NCI-H2029 (cell line): ENCODE measurements around the gene GAGE12H.
"Not testable (repeated sequence)": the region's sequence is repeated elsewhere in the genome, so short reads cannot be mapped to it uniquely, and the experiment has no call there.

Source experiments
- DNase-seq: peaks from one replicate; lab custom pipeline; 2025; lab: John Stamatoyannopoulos, UW

The GAGE12H gene, protein sequence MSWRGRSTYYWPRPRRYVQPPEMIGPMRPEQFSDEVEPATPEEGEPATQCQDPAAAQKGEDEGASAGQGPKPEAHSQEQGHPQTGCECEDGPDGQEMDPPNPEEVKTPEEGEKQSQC

DNA sequence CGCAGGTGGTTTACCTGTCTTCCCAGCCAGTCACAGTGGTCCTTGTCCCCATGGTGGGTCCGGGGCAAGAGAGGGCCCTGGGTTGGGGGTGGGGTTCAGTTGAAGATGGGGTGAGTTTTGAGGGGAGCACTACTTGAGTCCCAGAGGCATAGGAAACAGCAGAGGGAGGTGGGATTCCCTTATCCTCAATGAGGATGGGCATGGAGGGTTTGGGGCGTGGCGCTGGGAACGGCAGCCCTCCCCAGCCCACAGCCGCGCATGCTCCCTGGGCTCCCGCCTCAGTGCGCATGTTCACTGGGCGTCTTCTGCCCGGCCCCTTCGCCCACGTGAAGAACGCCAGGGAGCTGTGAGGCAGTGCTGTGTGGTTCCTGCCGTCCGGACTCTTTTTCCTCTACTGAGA is at the start of gene GAGE12H:
Gene GAGE12H, plus strand, starts transcription at position 301 of the 400 bp plus-strand sequence. CDS start 1,155 bp downstream, outside the sequence.
- not testable (repeated sequence) for DNase-seq

DNA sequence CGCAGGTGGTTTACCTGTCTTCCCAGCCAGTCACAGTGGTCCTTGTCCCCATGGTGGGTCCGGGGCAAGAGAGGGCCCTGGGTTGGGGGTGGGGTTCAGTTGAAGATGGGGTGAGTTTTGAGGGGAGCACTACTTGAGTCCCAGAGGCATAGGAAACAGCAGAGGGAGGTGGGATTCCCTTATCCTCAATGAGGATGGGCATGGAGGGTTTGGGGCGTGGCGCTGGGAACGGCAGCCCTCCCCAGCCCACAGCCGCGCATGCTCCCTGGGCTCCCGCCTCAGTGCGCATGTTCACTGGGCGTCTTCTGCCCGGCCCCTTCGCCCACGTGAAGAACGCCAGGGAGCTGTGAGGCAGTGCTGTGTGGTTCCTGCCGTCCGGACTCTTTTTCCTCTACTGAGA is 47.9 kb upstream of the GAGE12H start, which contains the start of gene GAGE12C:
Gene GAGE12C, plus strand, starts transcription at position 301 of the 400 bp plus-strand sequence. CDS start 1,155 bp downstream, outside the sequence.
- not testable (repeated sequence) for DNase-seq

DNA sequence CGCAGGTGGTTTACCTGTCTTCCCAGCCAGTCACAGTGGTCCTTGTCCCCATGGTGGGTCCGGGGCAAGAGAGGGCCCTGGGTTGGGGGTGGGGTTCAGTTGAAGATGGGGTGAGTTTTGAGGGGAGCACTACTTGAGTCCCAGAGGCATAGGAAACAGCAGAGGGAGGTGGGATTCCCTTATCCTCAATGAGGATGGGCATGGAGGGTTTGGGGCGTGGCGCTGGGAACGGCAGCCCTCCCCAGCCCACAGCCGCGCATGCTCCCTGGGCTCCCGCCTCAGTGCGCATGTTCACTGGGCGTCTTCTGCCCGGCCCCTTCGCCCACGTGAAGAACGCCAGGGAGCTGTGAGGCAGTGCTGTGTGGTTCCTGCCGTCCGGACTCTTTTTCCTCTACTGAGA is 38.3 kb upstream of the GAGE12H start, which contains the start of gene GAGE12D:
Gene GAGE12D, plus strand, starts transcription at position 301 of the 400 bp plus-strand sequence. CDS start 1,155 bp downstream, outside the sequence.
- not testable (repeated sequence) for DNase-seq

DNA sequence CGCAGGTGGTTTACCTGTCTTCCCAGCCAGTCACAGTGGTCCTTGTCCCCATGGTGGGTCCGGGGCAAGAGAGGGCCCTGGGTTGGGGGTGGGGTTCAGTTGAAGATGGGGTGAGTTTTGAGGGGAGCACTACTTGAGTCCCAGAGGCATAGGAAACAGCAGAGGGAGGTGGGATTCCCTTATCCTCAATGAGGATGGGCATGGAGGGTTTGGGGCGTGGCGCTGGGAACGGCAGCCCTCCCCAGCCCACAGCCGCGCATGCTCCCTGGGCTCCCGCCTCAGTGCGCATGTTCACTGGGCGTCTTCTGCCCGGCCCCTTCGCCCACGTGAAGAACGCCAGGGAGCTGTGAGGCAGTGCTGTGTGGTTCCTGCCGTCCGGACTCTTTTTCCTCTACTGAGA is 28.8 kb upstream of the GAGE12H start, which contains the start of gene GAGE12E:
Gene GAGE12E, plus strand, starts transcription at position 301 of the 400 bp plus-strand sequence. CDS start 1,155 bp downstream, outside the sequence.
- DNase-seq, result not testable (repeated sequence)

DNA sequence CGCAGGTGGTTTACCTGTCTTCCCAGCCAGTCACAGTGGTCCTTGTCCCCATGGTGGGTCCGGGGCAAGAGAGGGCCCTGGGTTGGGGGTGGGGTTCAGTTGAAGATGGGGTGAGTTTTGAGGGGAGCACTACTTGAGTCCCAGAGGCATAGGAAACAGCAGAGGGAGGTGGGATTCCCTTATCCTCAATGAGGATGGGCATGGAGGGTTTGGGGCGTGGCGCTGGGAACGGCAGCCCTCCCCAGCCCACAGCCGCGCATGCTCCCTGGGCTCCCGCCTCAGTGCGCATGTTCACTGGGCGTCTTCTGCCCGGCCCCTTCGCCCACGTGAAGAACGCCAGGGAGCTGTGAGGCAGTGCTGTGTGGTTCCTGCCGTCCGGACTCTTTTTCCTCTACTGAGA is 19.2 kb upstream of the GAGE12H start, which contains the start of gene GAGE12F:
Gene GAGE12F, plus strand, starts transcription at position 301 of the 400 bp plus-strand sequence. CDS start 1,155 bp downstream, outside the sequence.
- not testable (repeated sequence) for DNase-seq

DNA sequence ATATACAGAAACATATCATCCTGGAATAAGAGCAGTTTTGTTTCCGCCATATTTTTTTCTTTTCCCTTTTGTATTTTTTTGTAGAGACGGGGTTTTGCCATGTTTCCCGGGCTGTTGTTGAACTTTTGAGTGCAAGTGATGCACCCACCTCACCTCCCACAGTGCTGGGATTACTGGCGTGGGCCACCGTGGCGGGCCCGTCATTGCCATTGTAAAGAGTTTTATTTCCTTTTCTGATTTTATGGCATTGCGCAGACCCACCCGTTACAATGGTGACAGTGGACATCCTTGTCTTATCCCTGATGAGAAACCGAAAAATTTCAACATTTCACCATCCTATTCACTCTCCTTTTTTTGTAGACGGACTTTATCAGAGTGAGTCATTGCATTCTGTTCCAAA is 11.0 kb upstream of the GAGE12H start:
- DNase-seq, result not testable (repeated sequence)

DNA sequence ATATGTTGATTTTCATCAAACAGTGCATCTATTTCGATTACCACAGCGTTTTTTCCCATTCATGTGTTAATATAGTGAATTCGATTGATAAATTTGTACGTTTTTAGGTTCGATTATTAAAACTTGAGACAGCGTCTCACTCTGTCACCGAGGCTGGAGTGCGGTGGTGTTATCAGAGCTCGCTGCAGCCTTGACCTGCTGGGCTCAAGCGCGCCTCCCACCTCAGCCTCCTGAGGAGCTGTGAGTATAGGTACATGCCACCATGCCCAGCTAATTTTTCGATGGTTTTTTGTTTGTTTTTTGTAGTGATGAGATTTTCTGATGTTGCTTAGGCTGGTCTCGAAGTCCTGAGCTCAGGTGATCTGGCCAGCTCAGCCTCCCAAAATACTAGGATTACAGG is 10.6 kb upstream of the GAGE12H start:
- not testable (repeated sequence) for DNase-seq

DNA sequence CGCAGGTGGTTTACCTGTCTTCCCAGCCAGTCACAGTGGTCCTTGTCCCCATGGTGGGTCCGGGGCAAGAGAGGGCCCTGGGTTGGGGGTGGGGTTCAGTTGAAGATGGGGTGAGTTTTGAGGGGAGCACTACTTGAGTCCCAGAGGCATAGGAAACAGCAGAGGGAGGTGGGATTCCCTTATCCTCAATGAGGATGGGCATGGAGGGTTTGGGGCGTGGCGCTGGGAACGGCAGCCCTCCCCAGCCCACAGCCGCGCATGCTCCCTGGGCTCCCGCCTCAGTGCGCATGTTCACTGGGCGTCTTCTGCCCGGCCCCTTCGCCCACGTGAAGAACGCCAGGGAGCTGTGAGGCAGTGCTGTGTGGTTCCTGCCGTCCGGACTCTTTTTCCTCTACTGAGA is 9.6 kb upstream of the GAGE12H start, which contains the start of gene GAGE12G:
Gene GAGE12G, plus strand, starts transcription at position 301 of the 400 bp plus-strand sequence. CDS start 1,155 bp downstream, outside the sequence.
- DNase-seq, result not testable (repeated sequence)

DNA sequence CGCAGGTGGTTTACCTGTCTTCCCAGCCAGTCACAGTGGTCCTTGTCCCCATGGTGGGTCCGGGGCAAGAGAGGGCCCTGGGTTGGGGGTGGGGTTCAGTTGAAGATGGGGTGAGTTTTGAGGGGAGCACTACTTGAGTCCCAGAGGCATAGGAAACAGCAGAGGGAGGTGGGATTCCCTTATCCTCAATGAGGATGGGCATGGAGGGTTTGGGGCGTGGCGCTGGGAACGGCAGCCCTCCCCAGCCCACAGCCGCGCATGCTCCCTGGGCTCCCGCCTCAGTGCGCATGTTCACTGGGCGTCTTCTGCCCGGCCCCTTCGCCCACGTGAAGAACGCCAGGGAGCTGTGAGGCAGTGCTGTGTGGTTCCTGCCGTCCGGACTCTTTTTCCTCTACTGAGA is 9.4 kb downstream of the GAGE12H start, which contains the start of gene GAGE2A:
Gene GAGE2A, plus strand, starts transcription at position 301 of the 400 bp plus-strand sequence. CDS start 1,155 bp downstream, outside the sequence.
- not testable (repeated sequence) for DNase-seq

DNA sequence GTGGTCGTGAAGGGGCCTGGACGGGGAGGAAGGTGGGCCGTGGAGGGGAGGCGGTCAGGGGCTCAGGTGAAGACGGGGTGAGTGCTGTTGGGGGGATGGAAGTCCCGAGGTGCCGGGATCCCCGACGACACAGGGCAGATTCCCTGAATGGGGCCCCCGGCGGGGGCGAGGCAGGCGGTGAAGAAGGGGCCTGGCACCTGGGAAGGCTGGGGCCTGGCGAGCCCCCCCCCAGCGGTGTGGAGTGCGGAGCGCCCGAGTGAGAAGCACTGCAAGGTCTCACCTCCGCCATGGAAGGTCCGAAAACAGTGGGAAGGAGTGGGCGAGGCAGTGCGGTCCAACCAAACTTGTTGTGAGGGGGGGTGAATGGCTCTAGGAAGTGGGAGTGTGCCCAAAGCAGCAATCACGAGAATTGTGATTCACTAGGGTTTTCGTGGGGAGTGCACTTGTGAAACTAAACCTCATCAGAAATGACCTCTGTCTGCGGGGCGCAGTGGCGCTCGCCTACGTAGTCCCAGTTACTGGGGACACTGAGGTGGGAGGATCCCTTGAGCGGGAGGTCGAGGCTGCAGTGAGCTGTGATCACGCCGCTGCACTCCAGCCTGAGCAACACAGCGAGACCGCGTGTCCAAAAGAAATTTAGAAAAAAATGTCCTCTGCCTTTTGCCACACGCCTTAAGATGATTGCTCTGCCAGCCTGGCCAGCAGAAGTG is 10.2 kb downstream of the GAGE12H start:
- not testable (repeated sequence) for DNase-seq

DNA sequence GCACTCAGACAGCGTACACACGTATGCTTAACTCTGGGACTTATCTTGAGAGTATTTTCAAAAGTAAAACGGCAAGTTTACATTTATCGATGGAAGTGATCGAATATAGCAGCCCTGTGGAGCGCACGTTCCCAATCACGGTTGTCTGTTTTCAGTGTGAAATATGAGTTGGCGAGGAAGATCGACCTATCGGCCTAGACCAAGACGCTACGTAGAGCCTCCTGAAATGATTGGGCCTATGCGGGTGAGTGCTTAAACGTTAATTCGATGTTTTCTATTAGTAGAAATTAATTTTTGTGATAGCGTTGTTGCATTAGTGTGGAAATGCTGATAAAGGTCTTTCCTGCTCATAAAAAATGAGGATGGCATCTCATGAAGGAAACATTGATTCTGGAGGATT is 10.7 kb downstream of the GAGE12H start:
- not testable (repeated sequence) for DNase-seq

DNA sequence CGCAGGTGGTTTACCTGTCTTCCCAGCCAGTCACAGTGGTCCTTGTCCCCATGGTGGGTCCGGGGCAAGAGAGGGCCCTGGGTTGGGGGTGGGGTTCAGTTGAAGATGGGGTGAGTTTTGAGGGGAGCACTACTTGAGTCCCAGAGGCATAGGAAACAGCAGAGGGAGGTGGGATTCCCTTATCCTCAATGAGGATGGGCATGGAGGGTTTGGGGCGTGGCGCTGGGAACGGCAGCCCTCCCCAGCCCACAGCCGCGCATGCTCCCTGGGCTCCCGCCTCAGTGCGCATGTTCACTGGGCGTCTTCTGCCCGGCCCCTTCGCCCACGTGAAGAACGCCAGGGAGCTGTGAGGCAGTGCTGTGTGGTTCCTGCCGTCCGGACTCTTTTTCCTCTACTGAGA is 19.0 kb downstream of the GAGE12H start, which contains the start of gene GAGE1:
Gene GAGE1, plus strand, starts transcription at position 301 of the 400 bp plus-strand sequence. CDS start 1,155 bp downstream, outside the sequence.
- DNase-seq, result not testable (repeated sequence)

DNA sequence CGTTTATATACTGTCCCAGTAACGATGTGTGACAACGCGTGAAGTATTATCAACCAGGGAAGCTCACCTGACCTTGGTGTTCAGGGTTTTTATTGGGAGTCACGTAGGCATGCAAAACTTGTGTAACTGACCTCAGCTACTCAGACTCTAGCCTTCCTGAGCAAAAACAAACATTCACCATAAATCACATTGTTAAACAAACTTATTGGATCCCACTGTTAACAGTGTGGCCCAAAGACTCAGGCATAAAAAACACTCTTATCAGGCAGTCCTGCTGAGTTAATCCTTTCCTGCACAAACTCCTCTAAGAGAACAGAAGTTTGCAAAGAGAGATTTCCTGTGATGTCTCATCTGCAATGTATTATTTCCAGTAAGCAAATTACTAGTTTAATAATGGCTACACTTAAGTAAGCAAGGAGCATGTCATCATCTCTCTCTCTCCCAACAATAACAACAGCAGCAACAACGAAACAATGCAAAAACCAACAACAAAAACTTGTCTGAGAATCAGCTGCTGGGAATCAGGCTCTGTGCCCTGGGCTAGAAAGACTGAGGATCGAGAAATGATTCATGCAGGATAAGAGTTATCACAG is 31.1 kb downstream of the GAGE12H start:
- DNase-seq, result no peak

DNA sequence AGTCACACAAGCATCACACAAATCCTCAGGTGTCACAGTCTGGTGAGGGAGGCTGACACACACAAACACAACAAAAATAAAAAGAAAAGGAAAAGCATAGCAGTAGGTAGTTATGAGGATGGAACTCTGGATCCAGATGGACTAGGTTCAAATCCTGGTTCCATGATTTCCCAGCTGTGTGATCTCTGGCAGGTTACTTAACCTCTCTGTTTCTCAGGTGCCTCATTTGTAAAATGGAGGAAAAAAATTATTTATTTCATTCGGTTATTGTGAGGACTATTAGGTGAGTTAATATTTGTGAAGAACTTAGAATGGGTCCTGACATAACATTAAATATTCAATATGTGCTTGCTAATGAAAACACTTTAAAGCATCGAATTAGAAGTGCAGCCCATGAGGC is 38.8 kb downstream of the GAGE12H start:
- no peak for DNase-seq

DNA sequence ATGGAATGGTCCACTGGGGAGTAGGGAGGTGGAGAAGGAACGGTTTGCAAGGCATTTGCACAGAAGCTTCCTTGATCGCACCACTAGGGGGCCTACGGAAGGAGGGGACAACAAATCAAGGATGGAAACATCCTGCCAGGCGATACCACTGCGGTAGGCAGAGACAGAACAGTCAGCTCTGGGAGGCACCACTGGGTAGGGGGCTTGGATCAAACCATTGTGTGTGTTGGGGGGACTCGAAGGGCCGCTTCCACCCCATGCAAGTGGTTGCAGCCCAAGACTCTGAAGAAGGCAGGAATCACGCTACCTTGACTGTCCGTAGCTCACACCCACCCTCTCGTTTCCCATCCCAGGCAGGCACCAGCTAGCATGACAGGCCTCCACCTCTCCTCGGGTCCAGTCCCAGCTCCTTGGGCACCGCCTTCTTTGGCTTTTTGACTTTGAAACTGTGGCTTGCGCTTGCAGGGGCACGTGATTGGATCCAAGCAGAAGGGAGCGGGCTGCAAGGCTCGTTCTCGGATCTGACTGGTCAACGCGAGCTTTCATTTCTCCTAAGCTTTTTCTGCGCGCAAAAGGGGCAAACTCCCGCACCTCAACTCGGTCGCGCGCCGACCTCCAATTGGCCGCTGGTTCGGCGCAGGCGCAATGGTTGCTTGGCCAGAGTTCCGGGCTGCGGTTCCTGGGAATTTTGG is 47.5 kb downstream of the GAGE12H start:
- no peak for DNase-seq
